Stimulated activated CD8-positive, alpha-beta memory T cell treated with anti-CD3 and anti-CD28 coated beads, Interleukin-4, amount 100 ng/mL, for 4 hours (primary cell): ENCODE results near the gene DTX4.

Source experiments
- DNase-seq, 2 donors: peaks; one replicate each; pipeline ENCODE4 v3.0.0-alpha.2; 2020; ENCODE audit warnings: low read depth in 2 of 2, low spot score in 1 of 2

The DTX4 gene

DNA sequence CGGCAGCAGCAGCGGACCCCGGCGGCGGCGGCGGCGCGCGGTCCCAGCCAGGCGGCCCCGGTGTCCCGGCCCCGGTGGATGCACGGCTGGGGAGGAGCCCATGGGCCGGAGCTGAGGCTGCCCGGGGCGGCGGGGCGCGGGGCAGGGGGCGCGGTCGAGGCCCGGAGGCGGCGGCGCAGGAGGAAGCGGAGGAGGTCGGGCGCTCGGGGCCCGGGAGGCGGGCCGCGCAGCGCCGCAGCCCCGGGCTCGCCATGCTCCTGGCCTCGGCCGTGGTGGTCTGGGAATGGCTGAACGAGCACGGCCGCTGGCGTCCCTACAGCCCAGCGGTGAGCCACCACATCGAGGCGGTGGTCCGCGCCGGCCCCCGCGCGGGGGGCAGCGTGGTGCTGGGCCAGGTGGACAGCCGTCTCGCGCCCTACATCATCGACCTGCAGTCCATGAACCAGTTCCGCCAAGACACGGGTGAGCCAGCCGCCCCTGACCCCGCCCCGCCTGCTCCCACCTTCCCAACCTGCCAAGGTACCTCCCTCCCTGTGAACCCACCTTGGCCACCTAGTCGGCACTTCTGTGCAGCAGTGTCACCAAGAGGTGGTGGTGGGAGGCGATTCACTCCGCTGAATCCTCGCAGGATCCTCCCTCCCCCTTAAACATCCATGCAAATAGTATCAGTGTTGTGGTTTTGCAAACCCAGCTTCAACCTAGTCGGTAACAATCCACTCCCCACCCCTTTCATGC, 580 bp downstream of the DTX4 start:
- no peak for DNase-seq

- DNase-seq: no peak
Measured at GRCh38 chr11:59173080-59173963, 1.4 kb downstream of the DTX4 start.

GRCh38 chr11:59173964-59174663, 2.2 kb downstream of the DTX4 start:
- DNase-seq: no peak

DNA sequence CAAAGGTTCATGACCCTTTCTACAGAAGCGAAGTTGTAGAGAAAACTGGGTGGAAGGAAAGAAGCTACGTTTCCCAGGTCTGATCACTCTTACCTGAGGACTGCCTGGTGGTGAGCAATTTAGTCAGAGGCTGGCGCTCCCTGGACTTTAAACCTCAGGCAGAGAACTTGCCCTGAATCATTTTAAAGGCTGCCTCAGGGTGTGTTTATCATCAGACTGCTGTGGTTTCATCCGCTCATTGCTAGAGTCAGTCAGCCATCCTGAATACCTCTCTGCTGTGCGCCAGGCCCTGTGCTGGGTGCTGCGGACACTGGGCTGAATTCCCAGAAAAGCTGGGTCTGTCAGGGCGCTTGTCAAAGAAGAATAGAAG, 2.7 kb downstream of the DTX4 start:
- DNase-seq: no peak

- no peak for DNase-seq
Measured at GRCh38 chr11:59175091-59175501, 3.2 kb downstream of the DTX4 start.

DNA sequence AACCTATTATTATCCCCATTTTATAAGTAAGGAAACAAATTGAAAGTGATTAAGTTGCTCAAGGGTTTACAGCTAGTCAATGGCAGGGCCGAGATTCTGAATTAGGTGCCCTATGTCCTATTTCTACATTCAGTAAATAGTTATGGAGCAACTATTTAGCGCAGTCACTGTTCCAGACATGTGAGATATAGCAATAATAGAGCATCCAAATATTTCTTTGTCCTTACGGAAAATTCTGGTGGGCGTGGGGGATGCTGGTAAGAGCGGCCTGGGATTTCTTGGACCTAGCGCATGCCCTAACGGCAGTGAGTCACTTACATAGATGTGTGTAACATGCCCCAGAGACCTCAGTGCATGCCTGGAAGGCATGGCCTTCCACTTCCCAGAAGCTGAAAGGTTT, 4.4 kb downstream of the DTX4 start:
- DNase-seq: no peak

GRCh38 chr11:59178402-59178801, 6.5 kb downstream of the DTX4 start:
- DNase-seq: no peak

- DNase-seq: no peak
Measured at GRCh38 chr11:59179121-59179520, 7.2 kb downstream of the DTX4 start.

- no peak for DNase-seq
Measured at GRCh38 chr11:59180168-59180776, 8.3 kb downstream of the DTX4 start.

DNA sequence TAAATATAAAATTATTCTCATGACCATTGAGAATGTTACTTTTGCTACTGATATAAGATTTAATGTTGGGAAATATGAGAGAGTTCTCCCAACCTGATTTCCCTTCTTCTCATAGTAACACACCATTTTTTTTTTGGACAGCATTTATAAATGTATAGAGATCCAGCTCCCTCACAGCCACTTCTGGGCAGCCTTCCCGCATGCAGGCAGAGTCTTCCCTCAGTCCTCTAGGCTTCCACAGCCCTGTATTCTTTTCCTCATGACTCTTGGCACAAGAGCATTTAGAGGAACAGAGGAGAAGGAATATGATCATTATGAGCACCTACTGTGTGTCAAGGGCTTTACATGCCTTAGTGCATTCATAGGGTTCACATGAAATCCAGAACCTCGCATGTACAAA, 9.0 kb downstream of the DTX4 start:
- DNase-seq: no peak

GRCh38 chr11:59181746-59182456, 10.0 kb downstream of the DTX4 start:
- DNase-seq: no peak

DNA sequence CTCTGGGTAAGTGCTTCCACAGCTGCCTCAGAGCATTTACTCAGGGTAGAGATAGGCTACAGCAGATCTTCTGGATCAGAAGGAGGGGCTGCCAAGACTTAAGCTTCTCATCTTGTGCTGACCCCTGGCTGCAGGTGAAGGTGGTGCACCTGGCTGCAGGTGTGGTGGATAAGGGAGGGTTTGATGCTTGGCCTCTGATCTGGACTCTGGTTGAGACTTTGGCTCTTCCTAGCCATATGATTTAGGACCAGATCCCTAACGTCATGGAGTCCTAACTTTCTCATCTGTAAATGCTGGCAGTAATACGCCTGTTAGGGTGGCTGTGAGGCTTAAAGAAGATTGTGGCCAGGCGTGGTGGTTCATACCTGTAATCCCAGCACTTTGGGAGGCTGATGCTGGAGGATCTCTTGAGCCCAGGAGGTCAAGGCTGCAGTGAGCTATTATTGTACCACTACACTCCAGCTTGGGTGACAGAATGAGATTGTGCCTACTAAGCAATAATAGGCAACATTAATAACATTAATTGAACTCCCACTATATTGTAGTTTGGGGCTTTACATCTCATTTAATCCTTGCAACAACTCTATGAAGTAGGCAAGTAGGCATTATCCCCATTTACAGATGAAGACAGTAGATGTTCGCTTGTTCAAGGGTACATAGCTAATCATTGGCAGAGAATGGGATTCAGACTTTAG, 10.7 kb downstream of the DTX4 start:
- no peak for DNase-seq

GRCh38 chr11:59183771-59184170, 11.8 kb downstream of the DTX4 start:
- no peak for DNase-seq

DNA sequence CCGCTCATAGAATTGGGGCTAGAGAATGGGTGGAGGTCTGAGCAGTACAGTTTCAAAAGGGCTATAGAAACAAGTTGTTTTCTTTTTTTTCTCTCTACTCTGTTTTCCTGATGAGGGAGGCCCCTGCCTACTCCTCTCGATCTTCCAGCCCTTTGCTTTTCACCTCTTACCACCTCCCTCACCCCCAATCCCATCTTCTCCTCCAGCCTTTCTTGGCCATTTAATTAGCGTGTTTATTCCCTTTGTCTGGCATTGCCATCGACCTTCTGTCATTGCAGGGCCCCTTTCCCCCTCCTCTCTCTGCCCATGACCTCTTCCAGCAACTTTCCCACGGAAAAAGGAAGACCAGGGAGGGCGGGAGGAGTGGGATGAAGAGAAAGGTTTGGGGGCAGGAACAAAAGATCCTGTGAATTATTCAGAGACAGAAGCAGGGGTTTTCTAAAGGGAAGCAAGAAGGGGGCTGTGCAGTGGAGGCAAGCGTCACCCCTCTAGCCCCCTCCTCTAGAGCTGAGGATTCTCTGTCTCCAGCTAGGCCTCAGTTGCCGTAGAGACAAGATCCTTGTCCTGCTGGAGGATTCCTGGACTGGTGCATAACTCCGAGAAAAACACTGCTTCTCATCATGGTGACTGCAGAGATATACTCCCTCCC, 12.9 kb downstream of the DTX4 start:
- DNase-seq: no peak

DNA sequence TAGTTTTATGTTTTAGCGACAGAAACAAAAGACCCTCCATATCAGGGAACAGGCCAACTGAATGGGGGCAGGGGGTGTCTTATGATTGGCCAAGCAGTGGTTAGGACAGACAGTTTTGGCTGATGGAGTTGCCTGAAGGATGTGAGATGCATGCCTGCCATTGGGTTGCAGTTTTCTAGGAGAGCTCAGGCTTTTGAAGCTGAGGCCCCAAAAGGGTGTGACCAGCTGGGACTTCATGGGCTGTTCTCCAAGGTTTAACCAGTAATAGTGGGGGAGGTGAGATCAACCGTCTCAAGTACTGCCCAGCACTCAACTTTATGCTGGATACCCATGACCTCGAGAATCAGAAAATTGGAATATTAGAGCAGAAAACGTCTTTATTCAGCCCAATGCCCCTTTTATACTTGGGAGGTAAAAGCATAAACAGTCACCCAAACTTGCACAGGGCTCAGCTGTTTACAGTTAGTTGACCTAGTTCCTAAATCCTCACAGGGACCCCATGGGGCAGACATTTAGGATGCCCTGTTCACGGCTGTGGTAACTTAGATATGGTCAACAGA, 13.5 kb downstream of the DTX4 start:
- DNase-seq: no peak

- DNase-seq: no peak
Measured at GRCh38 chr11:59186130-59186594, 14.2 kb downstream of the DTX4 start.

DNA sequence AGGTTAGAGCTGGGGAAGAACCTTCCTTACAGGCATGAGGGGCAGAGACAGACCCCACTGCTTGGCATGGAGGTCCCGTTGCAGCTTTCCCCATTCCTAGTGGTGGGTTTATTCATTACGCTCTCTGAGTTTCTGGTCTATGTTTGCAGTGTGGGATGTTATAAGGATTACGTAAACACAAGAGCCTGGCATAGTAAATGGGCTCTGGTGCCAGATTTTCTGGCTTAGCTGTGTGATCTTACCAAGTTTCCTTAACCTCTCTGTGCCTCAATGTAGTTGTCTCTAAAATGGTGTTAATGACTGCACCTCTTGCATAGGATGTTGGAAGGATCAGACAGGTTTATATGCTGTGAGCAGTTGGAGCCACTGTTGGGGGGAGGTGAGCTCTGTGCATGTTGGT, 15.1 kb downstream of the DTX4 start:
- no peak for DNase-seq

DNA sequence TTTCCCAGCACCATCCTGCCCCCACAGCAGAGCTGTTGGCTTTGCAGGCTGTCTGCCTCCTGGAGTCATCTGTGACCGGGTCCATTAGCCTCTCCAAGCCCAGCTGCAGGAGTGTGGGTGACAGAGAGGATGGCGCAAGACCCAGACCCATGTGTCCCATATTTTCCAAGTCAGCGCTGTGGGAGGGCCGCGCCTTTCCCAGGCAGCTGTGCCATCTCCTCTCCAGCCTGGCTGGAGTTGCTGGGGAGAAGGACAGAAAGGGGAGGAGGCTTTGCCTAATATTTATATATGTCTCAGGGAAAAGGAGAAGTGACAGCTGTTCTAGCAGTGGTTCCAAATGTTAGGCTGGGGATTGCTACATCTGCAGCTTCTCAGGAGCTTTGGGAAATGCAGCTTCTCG, 15.7 kb downstream of the DTX4 start:
- no peak for DNase-seq

DNA sequence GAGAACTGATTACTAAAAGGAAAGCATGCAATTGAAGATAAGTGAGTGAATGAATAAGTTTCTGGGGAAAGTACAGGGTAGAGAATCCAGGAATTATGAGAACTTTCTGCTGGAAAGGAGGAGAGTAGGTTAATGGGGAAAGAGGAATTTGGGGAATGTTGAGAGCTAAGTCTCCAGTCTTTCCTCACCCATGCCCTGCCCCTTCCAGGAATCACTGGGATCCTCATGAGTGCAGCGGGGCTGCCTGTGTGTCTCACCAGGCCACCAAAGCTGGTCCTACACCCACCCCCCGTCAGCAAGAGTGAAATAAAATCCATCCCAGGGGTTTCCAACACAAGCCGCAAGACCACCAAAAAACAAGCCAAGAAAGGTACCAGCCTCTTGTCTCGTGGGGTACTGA, 17.0 kb downstream of the DTX4 start:
- DNase-seq: no peak
